Panc1 (cell line): ENCODE data around the gene ATOH8.

Source experiments
- TF ChIP-seq, protein P1 (sequence below): fragments of 450-650 bp; IDR thresholded peaks from 2 replicates; pipeline ENCODE4 v1.5.1; 2017; ENCODE audit warnings: mild to moderate bottlenecking
- TF ChIP-seq, protein P2 (sequence below), 2 experiments: IDR thresholded peaks; 2 replicates each; pipeline ENCODE4 v1.6.1; 2011 to 2012; ENCODE audit warnings: low read depth in 2 of 2, control low read depth in 1 of 2, low read length in 1 of 2, mild to moderate bottlenecking in 1 of 2, moderate library complexity in 1 of 2; ENCODE audit not compliant: insufficient read depth in 1 of 2

DNA sequence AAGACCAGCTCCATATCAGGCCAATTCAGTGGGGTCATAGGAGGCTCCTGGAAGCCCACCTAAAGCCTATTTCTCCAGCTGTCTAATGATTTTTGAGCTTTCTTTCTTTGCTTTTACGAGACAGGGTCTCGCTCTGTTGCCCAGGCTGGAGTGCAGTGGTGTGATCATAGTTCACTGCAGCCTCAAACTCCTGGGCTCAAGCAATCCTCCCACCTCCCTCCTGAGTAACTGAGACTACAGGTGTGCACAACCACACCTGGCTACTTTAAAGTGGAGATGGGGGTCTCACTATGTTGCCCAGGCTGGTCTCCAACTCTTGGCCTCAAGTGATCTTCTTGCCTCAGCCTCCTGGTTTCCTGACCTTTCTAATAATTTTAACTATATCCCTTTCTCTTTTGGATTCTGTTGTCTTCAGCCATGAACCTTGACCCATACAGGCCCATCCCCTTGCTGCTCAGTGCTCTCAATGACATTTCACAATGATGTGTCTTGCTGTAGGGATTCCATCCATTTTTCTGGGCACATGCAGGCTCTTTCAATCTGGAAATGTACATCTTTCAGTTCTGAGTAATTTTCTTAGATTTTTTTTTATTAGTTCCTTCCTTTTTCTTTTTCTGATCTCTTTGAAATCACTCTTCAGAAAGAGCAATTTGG lies 30.0 kb upstream of the ATOH8 start:
- TF ChIP-seq, protein P1, sequence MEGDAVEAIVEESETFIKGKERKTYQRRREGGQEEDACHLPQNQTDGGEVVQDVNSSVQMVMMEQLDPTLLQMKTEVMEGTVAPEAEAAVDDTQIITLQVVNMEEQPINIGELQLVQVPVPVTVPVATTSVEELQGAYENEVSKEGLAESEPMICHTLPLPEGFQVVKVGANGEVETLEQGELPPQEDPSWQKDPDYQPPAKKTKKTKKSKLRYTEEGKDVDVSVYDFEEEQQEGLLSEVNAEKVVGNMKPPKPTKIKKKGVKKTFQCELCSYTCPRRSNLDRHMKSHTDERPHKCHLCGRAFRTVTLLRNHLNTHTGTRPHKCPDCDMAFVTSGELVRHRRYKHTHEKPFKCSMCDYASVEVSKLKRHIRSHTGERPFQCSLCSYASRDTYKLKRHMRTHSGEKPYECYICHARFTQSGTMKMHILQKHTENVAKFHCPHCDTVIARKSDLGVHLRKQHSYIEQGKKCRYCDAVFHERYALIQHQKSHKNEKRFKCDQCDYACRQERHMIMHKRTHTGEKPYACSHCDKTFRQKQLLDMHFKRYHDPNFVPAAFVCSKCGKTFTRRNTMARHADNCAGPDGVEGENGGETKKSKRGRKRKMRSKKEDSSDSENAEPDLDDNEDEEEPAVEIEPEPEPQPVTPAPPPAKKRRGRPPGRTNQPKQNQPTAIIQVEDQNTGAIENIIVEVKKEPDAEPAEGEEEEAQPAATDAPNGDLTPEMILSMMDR = no peak
- TF ChIP-seq, protein P2, sequence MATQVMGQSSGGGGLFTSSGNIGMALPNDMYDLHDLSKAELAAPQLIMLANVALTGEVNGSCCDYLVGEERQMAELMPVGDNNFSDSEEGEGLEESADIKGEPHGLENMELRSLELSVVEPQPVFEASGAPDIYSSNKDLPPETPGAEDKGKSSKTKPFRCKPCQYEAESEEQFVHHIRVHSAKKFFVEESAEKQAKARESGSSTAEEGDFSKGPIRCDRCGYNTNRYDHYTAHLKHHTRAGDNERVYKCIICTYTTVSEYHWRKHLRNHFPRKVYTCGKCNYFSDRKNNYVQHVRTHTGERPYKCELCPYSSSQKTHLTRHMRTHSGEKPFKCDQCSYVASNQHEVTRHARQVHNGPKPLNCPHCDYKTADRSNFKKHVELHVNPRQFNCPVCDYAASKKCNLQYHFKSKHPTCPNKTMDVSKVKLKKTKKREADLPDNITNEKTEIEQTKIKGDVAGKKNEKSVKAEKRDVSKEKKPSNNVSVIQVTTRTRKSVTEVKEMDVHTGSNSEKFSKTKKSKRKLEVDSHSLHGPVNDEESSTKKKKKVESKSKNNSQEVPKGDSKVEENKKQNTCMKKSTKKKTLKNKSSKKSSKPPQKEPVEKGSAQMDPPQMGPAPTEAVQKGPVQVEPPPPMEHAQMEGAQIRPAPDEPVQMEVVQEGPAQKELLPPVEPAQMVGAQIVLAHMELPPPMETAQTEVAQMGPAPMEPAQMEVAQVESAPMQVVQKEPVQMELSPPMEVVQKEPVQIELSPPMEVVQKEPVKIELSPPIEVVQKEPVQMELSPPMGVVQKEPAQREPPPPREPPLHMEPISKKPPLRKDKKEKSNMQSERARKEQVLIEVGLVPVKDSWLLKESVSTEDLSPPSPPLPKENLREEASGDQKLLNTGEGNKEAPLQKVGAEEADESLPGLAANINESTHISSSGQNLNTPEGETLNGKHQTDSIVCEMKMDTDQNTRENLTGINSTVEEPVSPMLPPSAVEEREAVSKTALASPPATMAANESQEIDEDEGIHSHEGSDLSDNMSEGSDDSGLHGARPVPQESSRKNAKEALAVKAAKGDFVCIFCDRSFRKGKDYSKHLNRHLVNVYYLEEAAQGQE (IDR thresholded peaks at IDR 0.05; ENCODE audit: insufficient read depth in 1 of 2, low read depth in 2 of 2, low read length in 1 of 2) = no peak
